A549 (cell line): ENCODE data around the gene COPS7A. TPM values are rescaled to one million over a fixed set of nuclear protein-coding genes. Genes with fewer than 3 reads are reported as not detected.

Experiments used
- ATAC-seq, 2 experiments: fragments of 200-7000 bp in 1 of 2; fragments of >200 bp in 1 of 2; cut with Nextera tagmentation in 1 of 2; cut with Tn5 transposase in 1 of 2; 3 replicates each; pipeline versions ENCODE4 v1.8.0 to v1.9.1; 2018 to 2020; ENCODE audit warnings: mild to moderate bottlenecking in 1 of 2, moderate library complexity in 1 of 2
- CTCF ChIA-PET: fragments of 300-600 bp; sonication (Branson Sonifier 250); formaldehyde crosslinking; extraction: SDS; loops from one replicate; lab custom pipeline; 2021; ENCODE audit warnings: antibody characterized with exemption, inconsistent platforms; lab: Yijun Ruan, JAX
- POLR2A ChIA-PET: fragments of 350-600 bp; formaldehyde crosslinking; extraction: SDS; loops from one replicate; lab custom pipeline; 2021; ENCODE audit warnings: antibody characterized with exemption, inconsistent platforms; lab: Yijun Ruan, JAX
- DNase-seq, 2 experiments: peaks; one replicate each; pipeline versions ENCODE4 v3.0.0 to v3.0.0-alpha.2; 2011 to 2016; ENCODE audit warnings: low read depth in 1 of 2, low spot score in 1 of 2
- FAIRE-seq: peaks from 2 replicates; lab custom pipeline; 2011; peaks lifted over from hg19 to GRCh38; lab: Jason Lieb, UNC
- H3K27ac ChIP-seq, 2 experiments: fragments of >200 bp; sonication (Bioruptor Twin); formaldehyde crosslinking; 3 replicates each; pipeline ENCODE4 v1.5.1; 2016 to 2017
- H3K4me1 ChIP-seq: fragments of >200 bp; sonication (Bioruptor Twin); formaldehyde crosslinking; 3 replicates; pipeline ENCODE4 v1.6.1; 2016
- H3K4me2 ChIP-seq: fragments of >200 bp; sonication (Bioruptor Twin); formaldehyde crosslinking; 3 replicates; pipeline ENCODE4 v1.6.1; 2016
- H3K4me3 ChIP-seq: fragments of >200 bp; sonication (Bioruptor Twin); formaldehyde crosslinking; 3 replicates; pipeline ENCODE4 v1.5.1; 2016
- H3K9me3 ChIP-seq: fragments of >200 bp; sonication (Bioruptor Twin); formaldehyde crosslinking; 3 replicates; pipeline ENCODE4 v1.6.1; 2016
- ELK1 ChIP-seq: fragments of 150-350 bp; IDR thresholded peaks from 2 replicates; pipeline ENCODE4 v1.6.1; 2014; ENCODE audit warnings: low read depth, mild to moderate bottlenecking, low read length
- EP300 ChIP-seq, 2 experiments: fragments of >200 bp; sonication (Bioruptor Twin); formaldehyde crosslinking; IDR thresholded peaks; 2 replicates in 1 of 2; 3 replicates in 1 of 2; pipeline ENCODE4 v1.6.1; 2016 to 2017
- FOSB ChIP-seq: fragments of 250-450 bp; sonication (Bioruptor Pico); IDR thresholded peaks from 2 replicates; pipeline ENCODE4 v1.5.0; 2020; ENCODE audit warnings: mild to moderate bottlenecking, moderate library complexity
- FOSL2 ChIP-seq, 2 experiments: fragments of 450-650 bp in 1 of 2; fragments of >200 bp in 1 of 2; sonication (Bioruptor Twin) in 1 of 2; formaldehyde crosslinking; IDR thresholded peaks; 2 replicates each; pipeline versions ENCODE4 v1.5.0 to v1.6.1; 2016 to 2020; ENCODE audit warnings: mild to moderate bottlenecking in 1 of 2, moderate library complexity in 1 of 2
- FOXS1 ChIP-seq: fragments of 250-450 bp; sonication (Bioruptor Pico); IDR thresholded peaks from 2 replicates; pipeline ENCODE4 v1.5.0; 2020; ENCODE audit warnings: mild to moderate bottlenecking, moderate library complexity
- HOXA7 ChIP-seq: fragments of 250-450 bp; sonication (Bioruptor Pico); IDR thresholded peaks from 2 replicates; pipeline ENCODE4 v1.5.0; 2020; ENCODE audit warnings: mild to moderate bottlenecking, moderate library complexity
- KDM1A ChIP-seq: fragments of 200-600 bp; sonication (generic); IDR thresholded peaks from 2 replicates; pipeline ENCODE4 v1.6.1; 2016; ENCODE audit warnings: low read depth, mild to moderate bottlenecking
- KDM5A ChIP-seq: fragments of 200-600 bp; sonication (generic); IDR thresholded peaks from 2 replicates; pipeline ENCODE4 v1.6.1; 2016; ENCODE audit warnings: antibody characterized with exemption, mild to moderate bottlenecking
- MYC ChIP-seq: IDR thresholded peaks from 2 replicates; pipeline ENCODE4 v1.6.1; 2012; ENCODE audit warnings: mild to moderate bottlenecking, inconsistent platforms, low read length, improper control_type of control experiment, borderline replicate concordance
- NR3C1 ChIP-seq: fragments of >200 bp; sonication (Bioruptor Twin); formaldehyde crosslinking; IDR thresholded peaks from 3 replicates; pipeline ENCODE4 v1.6.1; 2017
- PHF8 ChIP-seq: fragments of 200-600 bp; sonication (generic); IDR thresholded peaks from 2 replicates; pipeline ENCODE4 v1.6.1; 2016; ENCODE audit warnings: low read depth, mild to moderate bottlenecking, antibody characterized with exemption, moderate library complexity, borderline replicate concordance
- RAD21 ChIP-seq, 2 experiments: fragments of >200 bp in 1 of 2; sonication (Bioruptor Twin) in 1 of 2; formaldehyde crosslinking in 1 of 2; IDR thresholded peaks in 1 of 2; conservative IDR thresholded peaks in 1 of 2; 2 replicates in 1 of 2; 3 replicates in 1 of 2; pipeline ENCODE4 v1.6.1; 2012 to 2018; ENCODE audit warnings: inconsistent platforms in 1 of 2
- RNF2 ChIP-seq: fragments of 200-600 bp; sonication (generic); IDR thresholded peaks from 2 replicates; pipeline ENCODE4 v1.6.1; 2016; ENCODE audit warnings: low read depth, mild to moderate bottlenecking, antibody characterized with exemption, moderate library complexity, borderline replicate concordance
- SMC3 ChIP-seq: fragments of >200 bp; sonication (Bioruptor Twin); formaldehyde crosslinking; IDR thresholded peaks from 3 replicates; pipeline ENCODE4 v1.6.1; 2018; ENCODE audit warnings: inconsistent platforms
- TFCP2L1 ChIP-seq: fragments of 250-450 bp; sonication (Bioruptor Pico); IDR thresholded peaks from 2 replicates; pipeline ENCODE4 v1.5.0; 2021; ENCODE audit warnings: mild to moderate bottlenecking
- WGBS: methylation state at CpG from one replicate; pipeline ENCODE4 v1.1.6; 2017; ENCODE audit errors: missing lambda C conversion rate; 5-methylcytosine and 5-hydroxymethylcytosine counted together
- polyA plus RNA-seq, 4 experiments: library from polyadenylated mRNA; depleted of rRNA in 3 of 4; stranded (reverse); fragments of >200 nt; fragmentation: RNase III in 1 of 4; extraction: RNeasy Plus Mini Kit Qiagen cat#74134 plus additional on column Dnase treatment in 1 of 4; gene quantifications; 2 replicates in 3 of 4; 3 replicates in 1 of 4; pipeline ENCODE4 v1.2.3, GENCODE V29; 2011 to 2017
- TF ChIP-seq, protein P1 (sequence below): fragments of >200 bp; sonication (Bioruptor Twin); formaldehyde crosslinking; IDR thresholded peaks from 3 replicates; pipeline ENCODE4 v1.6.1; 2016
- TF ChIP-seq, protein P2 (sequence below): fragments of >200 bp; sonication (Bioruptor Twin); formaldehyde crosslinking; IDR thresholded peaks from 3 replicates; pipeline ENCODE4 v1.5.1; 2016
- TF ChIP-seq, protein P3 (sequence below): fragments of 450-650 bp; IDR thresholded peaks from 2 replicates; pipeline ENCODE4 v1.6.1; 2014; ENCODE audit warnings: antibody characterized with exemption

Gene COPS7A
- polyA plus RNA-seq, 2 of the 4 experiments (the other 2 are of a cell fraction): 46.9 to 78.8 TPM

DNA sequence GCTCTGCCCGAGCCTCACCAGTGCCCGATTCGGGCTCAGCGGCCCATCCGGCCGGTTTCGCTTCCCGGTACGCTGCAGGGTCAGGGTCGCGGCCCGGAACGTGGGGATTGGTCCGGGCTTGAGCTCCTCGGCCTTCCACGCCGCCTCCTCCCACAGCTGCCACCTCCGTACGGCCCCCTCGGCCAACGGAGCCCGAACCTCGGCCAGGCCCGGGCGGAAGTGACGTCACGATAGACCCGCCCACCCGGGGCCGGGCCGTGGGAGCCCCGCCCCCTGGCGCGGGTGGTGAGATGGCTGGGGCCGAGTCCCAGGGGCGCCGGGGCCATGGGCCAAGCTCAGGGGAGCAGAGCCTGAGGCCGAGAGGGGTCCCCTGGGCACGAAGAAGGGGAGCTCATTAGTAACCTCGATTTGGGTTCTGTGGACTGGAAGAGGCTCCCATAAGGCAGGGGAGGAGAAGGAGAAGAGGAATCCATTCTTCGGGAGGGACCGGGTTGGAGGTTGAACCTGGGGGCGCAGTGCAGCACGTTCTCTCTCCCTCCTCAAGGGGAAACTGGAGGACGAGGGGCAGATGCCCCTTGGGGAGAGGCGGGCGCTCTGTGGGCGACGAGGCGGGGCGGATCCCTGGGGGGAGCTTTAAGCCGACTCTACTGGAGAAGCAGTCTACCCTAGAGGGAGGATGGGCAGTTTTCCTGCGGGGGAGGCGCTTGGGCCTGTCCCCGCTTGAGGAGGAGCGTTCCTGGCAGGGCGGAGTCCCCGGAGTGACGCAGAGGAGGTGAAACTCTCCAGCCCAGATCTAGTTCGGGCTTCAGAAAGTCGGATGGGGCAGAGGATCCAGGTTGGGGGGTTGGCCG lies 29.3 kb downstream of the COPS7A start, which contains the start of gene MLF2 (continued):
- TF ChIP-seq, protein P1, sequence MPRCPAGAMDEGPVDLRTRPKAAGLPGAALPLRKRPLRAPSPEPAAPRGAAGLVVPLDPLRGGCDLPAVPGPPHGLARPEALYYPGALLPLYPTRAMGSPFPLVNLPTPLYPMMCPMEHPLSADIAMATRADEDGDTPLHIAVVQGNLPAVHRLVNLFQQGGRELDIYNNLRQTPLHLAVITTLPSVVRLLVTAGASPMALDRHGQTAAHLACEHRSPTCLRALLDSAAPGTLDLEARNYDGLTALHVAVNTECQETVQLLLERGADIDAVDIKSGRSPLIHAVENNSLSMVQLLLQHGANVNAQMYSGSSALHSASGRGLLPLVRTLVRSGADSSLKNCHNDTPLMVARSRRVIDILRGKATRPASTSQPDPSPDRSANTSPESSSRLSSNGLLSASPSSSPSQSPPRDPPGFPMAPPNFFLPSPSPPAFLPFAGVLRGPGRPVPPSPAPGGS: peak; percentile 85; the same call in 2 of the 3 replicates
- TF ChIP-seq KDM1A (no peak), FOXS1 (CRISPR knock-in tag) (no peak), FOSB (peak; percentile 71; the same call in 1 of the 2 replicates), RNF2 (no peak), KDM5A (no peak), HOXA7 (CRISPR knock-in tag) (no peak), MYC (peak; percentile 77), EP300 (IDR thresholded peaks at IDR 0.05) (no peak), TFCP2L1 (no peak), FOSL2 (IDR thresholded peaks at IDR 0.05) (no peak), FOSL2 (CRISPR knock-in tag; IDR thresholded peaks at IDR 0.05) (peak; percentile 58; the same call in 1 of the 2 replicates)

DNA sequence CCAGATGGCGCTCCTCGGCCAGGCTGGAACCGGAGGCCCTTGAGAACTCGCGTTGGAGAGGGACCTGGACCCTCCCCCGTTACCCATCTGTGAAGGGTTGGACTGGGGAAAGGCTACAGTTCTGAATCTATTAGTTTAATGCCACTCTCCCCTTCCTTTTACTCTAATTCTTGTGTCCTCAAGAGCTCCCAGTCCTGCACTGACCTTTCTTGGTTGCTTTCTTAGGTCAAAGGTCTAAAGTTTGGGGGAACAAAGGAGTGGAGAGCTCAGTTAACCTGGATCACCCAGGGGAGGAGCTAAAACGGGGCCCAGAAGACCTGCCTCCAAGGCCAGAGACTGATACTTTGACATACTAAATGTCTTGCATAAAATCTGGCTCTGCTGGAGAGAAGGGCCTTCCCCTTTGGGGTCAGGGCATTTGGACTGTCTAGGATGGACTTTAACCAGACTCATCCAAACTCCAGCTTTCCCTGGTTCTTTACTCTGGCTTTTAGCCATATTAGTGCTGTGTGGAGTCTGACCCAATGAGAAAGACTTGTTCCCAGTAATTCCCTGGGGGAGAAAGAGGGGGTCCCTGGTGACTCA lies 30.0 kb downstream of the COPS7A start:
- no peak overlapping the region for H3K4me3 ChIP-seq
- H3K4me2 ChIP-seq: peak overlapping the region; percentile 88
- 0% methylated on average over 7 of the region's 7 CpGs for WGBS
- CTCF ChIA-PET: interaction anchor here (0.6 to 13.7 kb wide), 38 partner anchors 9 to 208 kb away, joined by 3 to 670 read pairs (median 8); partner anchors contain the start of genes CD4, CDCA3, COPS7A and GNB3
- H3K4me1 ChIP-seq: peaks cover 21% of the 10 kb centered on the region
- TF ChIP-seq SMC3 (peak; percentile 99), RAD21 (conservative IDR thresholded peaks at IDR 0.05 in 1 of 2, IDR thresholded peaks at IDR 0.05 in 1 of 2) (peak; percentile 98; a peak in 4 of 5 replicates), PHF8 (no peak), EP300 (IDR thresholded peaks at IDR 0.05) (no peak), FOSB (0 out of 2 replicates have a peak, but pooled peaks have one; percentile 37), ELK1 (no peak), TFCP2L1 (no peak), MYC (no peak), NR3C1 (no peak)
- TF ChIP-seq, protein P2, sequence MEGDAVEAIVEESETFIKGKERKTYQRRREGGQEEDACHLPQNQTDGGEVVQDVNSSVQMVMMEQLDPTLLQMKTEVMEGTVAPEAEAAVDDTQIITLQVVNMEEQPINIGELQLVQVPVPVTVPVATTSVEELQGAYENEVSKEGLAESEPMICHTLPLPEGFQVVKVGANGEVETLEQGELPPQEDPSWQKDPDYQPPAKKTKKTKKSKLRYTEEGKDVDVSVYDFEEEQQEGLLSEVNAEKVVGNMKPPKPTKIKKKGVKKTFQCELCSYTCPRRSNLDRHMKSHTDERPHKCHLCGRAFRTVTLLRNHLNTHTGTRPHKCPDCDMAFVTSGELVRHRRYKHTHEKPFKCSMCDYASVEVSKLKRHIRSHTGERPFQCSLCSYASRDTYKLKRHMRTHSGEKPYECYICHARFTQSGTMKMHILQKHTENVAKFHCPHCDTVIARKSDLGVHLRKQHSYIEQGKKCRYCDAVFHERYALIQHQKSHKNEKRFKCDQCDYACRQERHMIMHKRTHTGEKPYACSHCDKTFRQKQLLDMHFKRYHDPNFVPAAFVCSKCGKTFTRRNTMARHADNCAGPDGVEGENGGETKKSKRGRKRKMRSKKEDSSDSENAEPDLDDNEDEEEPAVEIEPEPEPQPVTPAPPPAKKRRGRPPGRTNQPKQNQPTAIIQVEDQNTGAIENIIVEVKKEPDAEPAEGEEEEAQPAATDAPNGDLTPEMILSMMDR: peak; percentile 97; the same call in 2 of the 3 replicates
- TF ChIP-seq, protein P3, sequence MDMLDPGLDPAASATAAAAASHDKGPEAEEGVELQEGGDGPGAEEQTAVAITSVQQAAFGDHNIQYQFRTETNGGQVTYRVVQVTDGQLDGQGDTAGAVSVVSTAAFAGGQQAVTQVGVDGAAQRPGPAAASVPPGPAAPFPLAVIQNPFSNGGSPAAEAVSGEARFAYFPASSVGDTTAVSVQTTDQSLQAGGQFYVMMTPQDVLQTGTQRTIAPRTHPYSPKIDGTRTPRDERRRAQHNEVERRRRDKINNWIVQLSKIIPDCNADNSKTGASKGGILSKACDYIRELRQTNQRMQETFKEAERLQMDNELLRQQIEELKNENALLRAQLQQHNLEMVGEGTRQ: no peak
- DNase-seq (no peak), FAIRE-seq (no peak), ATAC-seq (peak in 1 of 2 experiments; percentile 0; a peak in 4 of 6 replicates)
- no peaks in the 10 kb centered on the region for H3K9me3 ChIP-seq
- H3K27ac ChIP-seq: peak overlapping the region; percentile 97 to 98
- POLR2A ChIA-PET: interaction anchor here (0.6 to 4.4 kb wide), 24 partner anchors 10 to 417 kb away, joined by 3 to 118 read pairs (median 8); partner anchors contain the start of genes CDCA3, COPS7A, GPR162 and MRPL51
